Stimulated activated CD8-positive, alpha-beta memory T cell treated with anti-CD3 and anti-CD28 coated beads, Interleukin-7, amount 100 ng/mL, for 24 hours (primary cell): Measurements from ENCODE around the gene PDE11A.

Experiments used
- DNase-seq: peaks from one replicate; pipeline ENCODE4 v3.0.0-alpha.2; 2020; ENCODE audit warnings: low read depth

PDE11A gene

GRCh38 chr2:177758591-177759371 is 313.8 kb downstream of the PDE11A start:
- no peak for DNase-seq

GRCh38 chr2:177756336-177756735 is 316.2 kb downstream of the PDE11A start:
- DNase-seq, result no peak

- no peak for DNase-seq
These were observed 318.1 kb downstream of the PDE11A start for GRCh38 chr2:177754492-177754873.

- no peak for DNase-seq
These were observed 318.7 kb downstream of the PDE11A start for GRCh38 chr2:177753682-177754491.

- DNase-seq, result no peak
These were observed 324.2 kb downstream of the PDE11A start for GRCh38 chr2:177748360-177748759.

GRCh38 chr2:177747384-177747783 is 325.2 kb downstream of the PDE11A start:
- no peak for DNase-seq

- no peak for DNase-seq
These were observed 326.2 kb downstream of the PDE11A start for GRCh38 chr2:177746358-177746757.

GRCh38 chr2:177745531-177745930 is 327.0 kb downstream of the PDE11A start:
- no peak for DNase-seq

GRCh38 chr2:177742851-177743250 is 329.7 kb downstream of the PDE11A start:
- no peak for DNase-seq

GRCh38 chr2:177741866-177742265 is 330.7 kb downstream of the PDE11A start:
- DNase-seq, result no peak

- no peak for DNase-seq
These were observed 331.9 kb downstream of the PDE11A start for GRCh38 chr2:177740700-177741099.

GRCh38 chr2:177738461-177739235 is 333.9 kb downstream of the PDE11A start:
- DNase-seq, result no peak

- no peak for DNase-seq
These were observed 337.2 kb downstream of the PDE11A start for GRCh38 chr2:177735318-177735803.

GRCh38 chr2:177733322-177733855 is 339.2 kb downstream of the PDE11A start:
- DNase-seq, result no peak

- DNase-seq, result no peak
These were observed 341.2 kb downstream of the PDE11A start for GRCh38 chr2:177731384-177731783.

- no peak for DNase-seq
These were observed 341.8 kb downstream of the PDE11A start for GRCh38 chr2:177730792-177731191.

GRCh38 chr2:177730363-177730762 is 342.2 kb downstream of the PDE11A start:
- DNase-seq, result no peak

GRCh38 chr2:177728920-177729319 is 343.7 kb downstream of the PDE11A start:
- DNase-seq, result no peak

- no peak for DNase-seq
These were observed 344.2 kb downstream of the PDE11A start for GRCh38 chr2:177728399-177728765.

- no peak for DNase-seq
These were observed 344.8 kb downstream of the PDE11A start for GRCh38 chr2:177727577-177728398.

GRCh38 chr2:177726931-177727348 is 345.6 kb downstream of the PDE11A start:
- DNase-seq, result no peak
